Medulla oblongata (tissue), 1 donor: ENCODE data around the gene ZBED5.
"Not testable (repeated sequence)": the region's sequence is repeated elsewhere in the genome, so short reads cannot be mapped to it uniquely, and the experiment has no call there.

Experiments
- DNase-seq: peaks from one replicate; pipeline ENCODE4 v3.0.0-alpha.2; 2015; ENCODE audit errors: extremely low spot score

The ZBED5 gene

DNA sequence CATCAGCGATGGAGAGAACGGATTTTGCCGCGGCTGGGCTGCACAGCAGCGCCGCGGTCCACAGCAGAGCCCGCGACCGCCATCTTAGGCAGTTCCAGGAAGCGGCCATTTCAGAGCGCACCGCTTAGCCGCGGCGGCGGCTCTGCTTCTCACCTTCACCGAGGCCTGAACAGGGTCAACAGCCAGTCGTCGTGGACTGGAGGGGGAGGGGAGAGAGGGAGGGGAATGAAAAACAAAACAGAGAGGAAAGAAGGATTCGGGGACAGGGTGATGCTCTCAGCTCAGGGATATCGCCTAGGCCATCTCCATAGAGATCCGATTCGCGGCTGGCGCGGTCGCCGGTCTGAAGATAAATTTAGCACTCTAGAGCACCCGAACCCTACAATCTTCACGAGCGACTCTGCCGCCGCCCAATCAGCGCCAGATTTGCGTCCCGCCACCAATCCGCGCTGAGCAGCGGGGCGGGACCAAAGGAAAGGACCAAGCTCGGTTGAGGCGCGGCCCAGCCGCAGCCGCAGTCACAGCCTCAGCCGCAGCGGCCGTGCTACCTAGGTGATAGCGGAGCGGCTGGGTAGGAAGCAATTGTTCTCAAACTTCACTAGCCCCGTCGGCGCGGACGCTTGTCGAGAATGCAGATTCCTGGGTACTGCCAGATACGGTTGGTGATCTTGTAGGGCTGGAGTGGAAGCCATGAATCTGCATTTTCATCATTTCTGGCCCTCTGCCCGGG, at the start of gene ZBED5:
ZBED5 (minus strand) TSS at position 345 of the 730 bp plus-strand sequence. CDS start 3,108 bp downstream, outside the sequence.
- DNase-seq, result peak; percentile 99

DNA sequence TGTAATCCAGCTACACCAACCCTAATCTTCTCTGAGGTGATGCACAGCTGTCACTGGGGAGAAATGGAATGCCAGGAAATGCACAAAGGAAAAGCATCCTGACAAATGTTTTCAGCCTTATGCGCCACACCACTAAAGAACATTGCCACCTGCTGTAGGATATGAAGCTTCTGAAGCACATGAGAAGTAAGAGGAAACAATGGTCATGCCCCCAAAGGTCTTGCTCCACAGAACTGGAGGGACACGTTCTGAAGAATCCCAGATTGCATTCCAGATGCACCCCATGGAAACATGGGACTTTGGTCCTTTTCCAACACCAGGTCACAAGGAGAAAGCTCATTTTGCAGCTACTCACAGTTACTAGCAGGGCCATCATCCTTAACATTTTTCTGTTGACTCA, 48.7 kb upstream of the ZBED5 start:
- DNase-seq, result no peak

DNA sequence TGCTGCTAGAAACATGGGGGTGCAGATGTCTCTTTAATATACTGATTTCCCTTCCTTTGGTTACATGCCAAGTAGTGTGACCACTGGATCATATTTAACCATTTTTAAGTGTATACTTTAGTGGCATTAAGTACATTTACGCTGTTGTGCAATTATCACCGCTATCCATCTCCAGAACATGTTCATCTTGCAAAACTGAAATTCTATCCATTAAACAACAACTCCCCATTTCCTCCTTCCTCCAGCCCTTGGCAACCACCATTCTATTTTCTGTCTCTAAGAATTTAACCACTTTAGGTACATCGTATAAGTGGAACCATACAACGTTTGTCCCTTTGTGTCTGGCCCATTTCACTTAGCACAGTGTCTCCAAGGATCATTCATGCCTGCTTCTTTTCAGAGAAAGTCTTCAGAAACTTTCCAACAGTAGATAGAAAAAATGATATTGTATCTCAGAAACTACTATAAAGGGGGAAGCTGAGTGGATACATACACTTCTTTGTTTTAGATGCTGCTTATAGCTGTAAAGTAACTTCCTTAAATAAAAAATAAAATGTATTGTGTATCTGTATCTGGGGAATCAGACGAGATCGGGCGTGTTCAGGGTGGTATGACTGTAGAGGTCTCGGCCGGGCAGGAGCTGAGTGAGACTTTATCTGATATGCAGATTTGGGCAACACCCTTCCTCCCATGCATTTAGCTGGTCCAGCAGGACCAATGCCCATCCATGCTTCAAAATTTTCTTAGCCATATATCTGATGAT, 44.6 kb upstream of the ZBED5 start:
- no peak for DNase-seq

DNA sequence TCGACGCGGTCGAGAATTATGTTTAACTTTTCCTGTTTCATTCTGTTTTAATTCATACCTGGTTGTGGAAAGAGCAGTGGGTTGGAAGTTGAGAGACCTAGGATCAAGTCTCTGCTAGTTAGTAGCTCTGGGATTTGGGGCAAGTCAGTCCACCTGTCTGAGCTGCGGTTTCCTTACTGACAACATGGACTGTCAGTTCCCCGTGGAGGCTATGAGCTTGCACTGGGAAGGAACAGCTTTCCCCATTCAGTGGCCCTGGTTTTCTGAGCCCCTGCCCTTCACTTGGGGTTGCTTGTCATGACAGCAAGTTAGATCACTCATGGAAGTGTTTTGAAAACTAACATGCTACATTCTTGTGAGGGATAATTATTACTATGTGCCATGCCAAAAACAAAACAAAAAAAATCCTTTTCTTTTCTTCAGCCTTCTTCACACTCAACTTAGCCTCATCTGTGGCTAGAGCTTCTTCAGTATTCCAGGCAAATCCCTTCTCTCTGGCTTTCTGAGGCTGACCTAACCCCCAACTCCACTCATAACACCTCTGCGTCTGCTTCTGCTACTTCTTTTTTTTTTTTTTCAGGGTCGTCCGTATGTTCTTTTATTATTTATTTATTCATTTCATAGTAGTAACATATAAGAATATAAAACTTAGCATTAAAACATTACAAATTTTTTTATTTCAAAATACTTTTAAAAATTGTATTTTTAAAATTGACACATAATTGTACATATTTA, 43.0 kb upstream of the ZBED5 start:
- DNase-seq, result peak; percentile 24

DNA sequence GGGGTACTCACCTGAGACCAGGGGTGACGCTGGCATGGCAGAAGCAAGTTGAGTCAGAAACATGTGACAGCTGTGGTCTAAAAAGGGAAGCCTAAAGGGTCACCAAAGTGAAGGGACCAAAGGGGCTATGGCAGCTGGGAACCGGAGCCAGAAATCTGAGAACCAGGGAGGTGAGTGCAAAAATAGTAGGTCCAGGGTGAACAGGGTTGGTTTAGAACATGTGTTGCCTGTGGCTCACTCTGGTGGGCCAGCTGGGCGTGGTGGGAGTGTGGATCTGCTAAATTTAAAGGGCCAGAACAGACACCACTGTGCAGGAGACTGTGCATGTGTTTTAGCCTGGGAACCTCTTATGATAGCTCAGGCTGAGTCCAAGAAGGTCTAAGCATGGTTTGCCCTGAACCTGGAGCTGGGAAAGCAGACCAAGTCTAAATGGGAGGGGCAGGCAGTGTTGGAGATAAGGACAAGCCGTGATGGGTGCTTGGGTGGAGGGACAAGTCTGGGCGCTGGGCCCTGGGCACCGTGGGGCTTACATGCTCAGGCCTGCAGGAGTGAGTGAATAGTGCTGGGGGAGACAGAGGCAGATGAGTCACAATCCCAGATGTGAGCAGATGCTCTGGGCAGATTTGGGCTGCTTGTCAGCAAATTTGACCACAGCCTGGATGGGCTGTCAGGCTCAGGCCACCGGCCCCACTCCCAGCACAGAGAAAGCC, 41.4 kb upstream of the ZBED5 start:
- DNase-seq, result no peak

DNA sequence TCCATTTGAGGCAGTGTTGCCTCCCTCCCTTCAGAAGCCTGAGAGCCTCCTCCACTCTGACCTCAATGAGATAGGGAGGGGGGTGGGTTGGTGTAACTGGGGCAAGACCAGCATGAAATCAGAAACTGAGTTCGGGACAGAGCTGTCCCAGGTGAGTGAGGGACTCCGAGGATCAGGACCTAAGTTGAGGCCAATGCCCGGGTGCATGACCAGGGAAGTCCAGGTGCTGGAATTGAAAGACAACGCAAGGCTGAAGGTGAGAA, 40.8 kb upstream of the ZBED5 start:
- no peak for DNase-seq

DNA sequence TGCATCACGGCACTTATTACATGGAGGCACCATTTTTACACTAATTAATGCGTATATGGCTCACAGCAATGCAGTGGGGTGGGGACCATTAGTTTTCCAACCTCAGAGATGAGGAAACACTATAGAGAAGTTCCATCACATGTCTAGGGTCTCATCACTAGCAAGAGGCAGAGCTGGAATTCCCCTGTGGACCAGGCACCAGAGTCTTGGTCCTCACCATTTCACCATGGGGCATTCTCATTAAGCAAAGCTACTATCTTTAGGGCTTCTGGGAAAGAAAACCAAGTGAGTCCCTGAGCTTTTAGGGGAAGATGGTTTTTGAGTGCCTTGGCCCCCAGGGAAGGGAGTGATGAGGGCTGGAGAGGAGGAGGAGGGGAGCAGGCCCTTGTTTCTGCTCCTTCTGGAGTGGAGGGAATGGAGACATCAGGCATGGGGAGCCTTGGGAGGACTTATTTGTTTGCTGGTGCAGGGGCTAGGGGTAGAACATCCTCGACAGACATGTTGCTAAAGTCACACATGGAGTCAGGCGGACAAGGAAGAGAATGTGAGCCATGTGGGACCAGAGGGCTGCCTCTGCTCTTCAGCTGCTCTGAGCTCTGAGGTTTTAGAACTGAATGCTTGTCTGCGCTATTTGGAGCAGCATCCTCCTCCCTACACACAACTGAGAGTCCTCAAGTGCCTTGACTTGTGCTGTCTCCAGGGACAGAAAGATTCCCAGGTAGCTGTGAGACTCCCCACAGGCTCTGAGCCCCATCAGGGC, 40.3 kb upstream of the ZBED5 start:
- DNase-seq, result peak; percentile 56

DNA sequence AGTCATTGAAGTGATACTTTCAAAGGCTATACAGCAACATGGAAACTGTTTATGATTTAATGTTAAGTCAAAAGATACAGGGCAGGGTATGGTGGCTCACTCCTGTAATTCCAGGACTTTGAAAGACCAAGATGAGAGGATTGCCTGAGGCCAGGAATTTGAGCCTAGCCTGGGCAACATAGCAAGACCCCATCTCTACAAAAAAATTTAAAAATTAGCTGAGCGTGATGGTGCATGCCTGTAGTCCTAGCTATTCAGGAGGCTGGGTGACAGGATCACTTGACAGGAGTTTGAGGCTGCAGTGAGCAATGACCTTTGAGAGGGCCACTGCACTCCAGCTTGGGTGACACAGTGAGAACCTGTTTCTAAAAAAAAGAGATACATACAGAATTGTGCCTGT, 39.3 kb upstream of the ZBED5 start:
- DNase-seq, result no peak

DNA sequence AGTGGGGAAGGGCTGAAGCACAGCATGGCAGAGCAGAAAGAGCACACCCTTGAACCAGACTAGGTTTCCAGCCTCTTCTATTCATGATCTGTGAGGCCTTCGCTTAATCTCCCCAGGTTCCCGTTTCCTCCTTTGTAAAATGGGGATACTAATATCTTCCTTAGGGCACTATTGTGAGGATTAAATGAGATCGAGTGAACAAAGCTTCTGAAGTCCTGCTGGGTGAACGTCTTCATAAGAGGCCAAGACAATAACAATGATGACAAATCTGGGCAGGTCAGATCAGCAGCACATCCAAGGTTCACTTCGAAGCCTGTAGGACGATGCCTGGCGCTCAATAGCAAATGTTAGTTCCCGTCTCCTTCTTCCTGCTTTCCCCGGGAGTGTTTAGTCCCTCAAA, 38.6 kb upstream of the ZBED5 start:
- no peak for DNase-seq

DNA sequence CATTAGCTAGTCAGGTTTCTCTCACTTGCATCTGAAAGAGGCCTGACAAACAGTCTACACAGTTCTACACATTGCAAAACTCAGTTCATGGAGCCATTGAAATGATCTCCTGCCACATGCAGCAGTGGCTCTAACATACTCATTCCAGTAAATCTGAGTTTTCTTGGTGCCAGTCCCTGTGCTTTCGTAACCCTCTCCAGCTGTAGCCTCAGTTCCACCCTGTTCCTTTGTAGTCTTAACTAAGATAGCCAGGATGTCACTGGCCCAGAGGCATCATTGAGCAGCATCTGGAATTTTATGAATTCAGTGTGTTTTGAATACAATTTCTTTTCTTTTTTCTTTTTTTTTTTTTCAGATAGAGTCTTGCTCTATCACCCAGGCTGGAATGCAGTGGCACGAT, 37.4 kb upstream of the ZBED5 start:
- DNase-seq, result no peak

DNA sequence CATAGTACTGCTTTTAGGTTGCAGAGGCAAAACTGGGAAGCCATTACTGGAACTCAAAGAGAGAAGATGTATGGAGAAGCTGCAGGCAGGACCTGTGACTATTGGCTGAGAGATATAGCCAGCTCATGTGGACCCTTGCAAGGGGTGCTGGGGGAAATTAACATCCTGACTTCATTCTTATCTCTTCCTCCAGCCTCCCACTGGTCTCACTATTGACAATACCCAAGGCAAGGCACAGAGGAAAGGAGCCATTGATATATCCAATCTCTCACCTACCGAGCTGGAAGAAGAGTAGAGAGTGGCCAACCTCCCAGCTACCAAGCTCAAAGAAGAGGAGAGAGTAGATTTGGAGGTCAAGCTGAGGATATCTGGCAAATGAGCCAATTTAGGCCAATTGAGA, 36.8 kb upstream of the ZBED5 start:
- no peak for DNase-seq

DNA sequence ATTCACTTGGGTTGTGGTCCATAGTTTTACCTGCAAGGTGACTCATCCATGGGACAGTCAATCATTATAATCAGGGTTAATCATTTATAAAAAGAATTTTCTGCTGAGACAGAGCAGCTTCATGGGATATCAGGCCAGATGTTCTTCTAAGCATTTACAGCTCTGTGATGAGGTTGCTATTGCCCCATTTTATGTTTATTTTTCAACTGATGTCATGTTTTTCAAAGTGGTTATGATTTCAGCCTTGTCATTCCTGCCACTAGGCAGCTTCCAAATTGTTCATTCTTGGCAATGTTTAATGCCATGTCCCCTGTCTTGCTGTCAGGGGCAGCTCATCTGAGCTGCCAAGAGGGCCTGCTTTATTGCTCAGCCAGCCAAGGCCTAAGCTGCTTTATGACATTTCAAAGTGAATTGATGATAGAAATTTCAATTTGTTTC, 35.9 kb upstream of the ZBED5 start:
- no peak for DNase-seq

DNA sequence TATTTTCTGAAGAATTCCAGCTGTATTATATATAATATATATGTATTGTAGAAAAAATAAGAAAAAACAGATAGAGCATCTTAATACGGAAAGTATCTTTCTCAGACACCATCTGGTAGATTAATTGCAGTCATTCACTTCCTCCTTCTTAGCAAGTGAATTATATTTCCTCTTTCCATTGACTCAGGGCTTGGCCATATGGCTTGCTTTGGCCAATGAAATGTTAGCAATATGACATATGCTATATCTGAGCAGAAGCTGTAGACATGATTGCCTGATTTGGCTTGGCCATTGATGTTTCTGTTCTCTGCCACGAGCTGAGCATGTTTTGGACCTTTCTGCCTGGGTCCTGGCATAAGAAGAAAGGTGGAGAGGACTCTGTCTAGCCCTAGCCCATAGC, 34.4 kb upstream of the ZBED5 start:
- DNase-seq, result no peak

DNA sequence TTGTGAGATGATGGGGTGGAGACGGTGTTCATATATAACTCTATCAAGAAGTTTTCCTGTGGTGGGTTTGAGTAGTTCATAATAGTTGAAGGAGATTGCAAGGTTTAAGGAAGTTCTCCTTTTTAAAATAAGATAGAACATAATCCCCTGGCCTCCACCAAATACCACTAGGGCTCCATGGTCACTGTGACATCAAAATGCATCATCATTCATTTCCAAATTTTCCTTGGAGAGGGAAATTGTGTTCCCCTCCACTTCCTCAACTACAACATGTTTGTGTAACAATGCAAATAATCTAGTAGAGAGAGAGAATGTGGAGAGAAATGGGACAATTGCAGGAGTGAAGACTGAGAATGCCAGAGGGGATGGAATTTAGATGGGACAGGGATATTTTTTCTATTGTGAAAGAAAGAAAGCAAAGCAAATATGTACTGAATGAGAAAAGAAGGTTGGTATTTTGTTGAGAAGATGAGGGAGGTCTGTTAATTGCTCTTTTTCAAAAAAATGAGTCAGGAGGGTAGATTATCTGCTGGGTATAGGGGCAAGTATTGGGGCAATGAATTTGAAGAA, 33.4 kb upstream of the ZBED5 start:
- no peak for DNase-seq

DNA sequence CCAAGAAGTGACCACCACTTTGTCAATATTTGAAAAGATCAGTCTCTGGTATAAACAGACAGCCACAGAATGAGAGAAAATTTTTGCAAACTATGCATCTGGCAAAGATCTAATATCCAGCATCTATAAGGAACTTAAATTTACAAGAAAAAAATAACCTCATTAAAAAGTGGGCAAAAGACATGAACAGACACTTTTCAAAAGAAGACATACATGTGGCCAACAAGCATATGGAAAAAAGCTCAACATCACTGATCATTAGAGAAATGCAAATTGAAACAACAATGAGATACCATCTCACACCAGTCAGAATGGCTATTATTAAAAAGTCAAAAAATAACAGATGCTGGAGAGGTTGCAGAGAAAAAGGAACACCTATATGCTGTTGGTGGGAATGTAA, 32.2 kb upstream of the ZBED5 start:
- DNase-seq, result not testable (repeated sequence)

DNA sequence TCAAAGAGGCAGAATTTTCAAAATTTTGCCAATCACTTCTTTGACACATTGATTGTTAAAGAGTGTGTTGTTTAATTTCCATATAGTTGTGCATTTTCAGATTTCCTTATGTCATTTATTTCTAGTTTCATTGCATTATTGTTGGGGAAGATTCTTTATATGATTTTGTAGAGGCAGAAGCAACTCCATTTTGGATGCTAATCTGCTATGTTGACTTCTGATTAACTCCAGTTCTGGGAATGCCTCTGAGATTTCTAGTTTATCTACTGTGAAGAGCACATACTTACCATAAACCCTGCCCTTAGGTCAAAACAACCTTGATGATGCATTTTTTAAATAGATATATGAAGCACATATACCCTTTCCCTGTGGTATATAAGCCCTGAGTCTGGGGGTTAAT, 29.5 kb upstream of the ZBED5 start:
- DNase-seq, result no peak

DNA sequence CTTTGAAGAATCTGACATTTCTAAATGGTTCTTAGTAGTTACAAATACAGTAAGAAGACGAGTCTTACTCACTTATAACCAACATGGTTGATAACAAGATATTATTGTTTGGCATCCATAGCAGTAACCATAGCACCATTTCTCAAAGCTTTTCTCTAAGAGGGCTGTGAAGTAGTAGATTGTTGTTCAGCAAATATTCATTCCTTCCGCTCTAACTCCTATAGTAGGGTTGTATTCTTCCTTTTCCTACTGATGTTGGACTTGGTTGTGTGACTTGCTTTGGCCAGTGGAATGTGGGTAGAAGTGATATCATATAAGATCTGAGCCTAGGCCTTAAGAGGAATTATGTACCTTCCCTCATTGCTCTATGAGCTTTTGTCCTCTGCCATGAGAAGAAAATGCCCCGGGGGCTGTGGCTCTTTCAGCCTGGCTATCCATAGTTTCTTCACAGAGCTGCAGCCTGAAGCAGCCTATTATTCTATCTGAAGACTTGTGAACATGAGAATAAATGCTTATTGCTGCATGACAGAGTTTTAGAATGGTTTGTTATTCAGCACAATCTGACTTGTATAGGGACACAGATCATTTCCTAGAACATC, 28.9 kb upstream of the ZBED5 start:
- no peak for DNase-seq

DNA sequence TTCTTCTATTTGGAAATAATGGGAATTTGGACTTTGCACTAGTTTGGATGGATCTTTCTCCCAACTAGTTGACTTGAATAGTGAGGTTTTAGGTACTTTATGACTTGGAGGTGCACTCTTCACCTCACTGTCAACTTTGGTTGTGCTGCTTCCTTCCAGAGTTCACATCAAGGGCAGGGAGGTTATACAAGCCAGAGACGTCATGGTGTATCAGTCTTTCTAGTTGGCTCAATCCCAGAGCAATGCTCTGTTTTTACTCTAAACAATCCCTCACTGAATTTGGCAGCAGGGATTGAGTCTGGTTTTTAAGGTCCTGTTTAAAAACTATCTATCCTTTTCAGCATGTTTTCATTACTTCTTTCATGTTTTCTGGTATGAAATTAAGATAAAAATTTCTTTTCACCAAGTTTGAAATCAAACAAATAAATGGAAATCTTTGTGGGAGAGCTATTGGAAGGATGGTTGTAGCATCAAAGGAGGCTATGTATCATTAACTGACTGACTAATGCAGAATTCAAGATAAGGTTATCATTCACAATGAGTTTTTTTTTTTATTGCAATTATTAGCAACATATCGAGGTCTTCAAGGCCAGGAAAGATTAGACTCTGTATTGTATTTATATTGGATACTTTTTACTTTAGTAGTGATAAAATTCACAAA, 28.0 kb upstream of the ZBED5 start:
- no peak for DNase-seq

DNA sequence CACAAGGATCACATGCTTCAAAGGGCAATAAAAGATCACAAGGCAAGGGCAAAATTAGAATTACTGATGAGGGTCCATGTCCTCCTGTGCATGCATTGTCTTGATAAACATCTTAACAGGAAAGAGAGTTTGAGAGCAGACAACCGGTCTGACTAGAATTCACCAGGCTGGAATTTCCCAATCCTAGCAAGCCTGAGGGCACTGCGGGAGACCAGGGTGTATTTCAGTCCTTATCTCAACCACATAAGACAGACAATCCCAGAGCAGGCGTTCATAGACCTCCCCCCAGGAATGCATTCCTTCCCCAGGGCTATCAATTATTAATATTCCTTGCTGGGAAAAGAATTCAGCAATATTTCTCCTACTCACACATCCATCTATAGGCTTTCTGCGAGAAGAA, 26.4 kb upstream of the ZBED5 start:
- not testable (repeated sequence) for DNase-seq

DNA sequence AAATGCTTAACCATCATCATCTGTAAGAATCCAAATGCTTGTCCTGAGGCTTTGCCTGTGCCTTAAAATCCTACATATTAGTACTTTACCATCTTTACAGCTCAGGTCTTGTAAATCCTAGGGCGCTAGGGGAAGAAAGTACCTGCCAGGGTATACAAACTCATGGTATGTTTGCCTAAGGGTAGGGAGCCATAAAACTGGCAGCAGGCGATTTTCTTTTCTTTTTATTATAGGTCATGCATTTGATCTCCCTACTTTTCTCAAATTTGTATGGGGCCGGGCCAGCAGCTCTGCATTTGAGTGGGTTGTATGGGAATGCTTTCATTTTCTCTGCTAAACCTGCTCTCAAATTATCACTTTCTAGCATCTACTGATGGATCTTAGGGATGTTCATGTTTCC, 24.0 kb upstream of the ZBED5 start:
- no peak for DNase-seq
